Measurements from ENCODE around the gene P3H2.

The P3H2 gene

DNA sequence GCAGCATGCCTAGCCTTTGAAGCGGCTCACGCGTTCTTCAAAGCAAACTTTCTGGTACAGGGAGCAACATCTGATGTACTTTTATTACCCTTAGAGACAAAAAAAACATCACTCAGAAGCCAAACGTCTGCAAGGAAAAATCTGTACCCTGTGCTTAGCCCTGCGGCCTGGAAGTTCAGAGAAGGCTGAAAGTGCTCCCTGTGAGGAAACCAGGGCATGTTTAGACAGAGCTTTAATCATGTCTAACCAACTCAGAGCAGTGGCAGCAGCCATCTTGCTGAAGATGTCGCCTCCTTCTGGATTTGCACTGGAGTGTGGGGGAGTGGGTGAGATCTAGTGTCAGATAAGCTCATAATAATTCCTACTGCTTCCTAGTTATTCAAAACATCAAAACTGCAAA is 170.4 kb downstream of the P3H2 start:
- TF ChIP-seq, protein P1, sequence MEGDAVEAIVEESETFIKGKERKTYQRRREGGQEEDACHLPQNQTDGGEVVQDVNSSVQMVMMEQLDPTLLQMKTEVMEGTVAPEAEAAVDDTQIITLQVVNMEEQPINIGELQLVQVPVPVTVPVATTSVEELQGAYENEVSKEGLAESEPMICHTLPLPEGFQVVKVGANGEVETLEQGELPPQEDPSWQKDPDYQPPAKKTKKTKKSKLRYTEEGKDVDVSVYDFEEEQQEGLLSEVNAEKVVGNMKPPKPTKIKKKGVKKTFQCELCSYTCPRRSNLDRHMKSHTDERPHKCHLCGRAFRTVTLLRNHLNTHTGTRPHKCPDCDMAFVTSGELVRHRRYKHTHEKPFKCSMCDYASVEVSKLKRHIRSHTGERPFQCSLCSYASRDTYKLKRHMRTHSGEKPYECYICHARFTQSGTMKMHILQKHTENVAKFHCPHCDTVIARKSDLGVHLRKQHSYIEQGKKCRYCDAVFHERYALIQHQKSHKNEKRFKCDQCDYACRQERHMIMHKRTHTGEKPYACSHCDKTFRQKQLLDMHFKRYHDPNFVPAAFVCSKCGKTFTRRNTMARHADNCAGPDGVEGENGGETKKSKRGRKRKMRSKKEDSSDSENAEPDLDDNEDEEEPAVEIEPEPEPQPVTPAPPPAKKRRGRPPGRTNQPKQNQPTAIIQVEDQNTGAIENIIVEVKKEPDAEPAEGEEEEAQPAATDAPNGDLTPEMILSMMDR (IDR thresholded peaks at IDR 0.05; ENCODE audit: low read length, missing control alignments) = no peak
- DNase-seq (ENCODE audit: low read depth) = no peak
- H3K4me3 ChIP-seq (replicated peaks; ENCODE audit: low read depth, low read length) = no peak overlapping the region

DNA sequence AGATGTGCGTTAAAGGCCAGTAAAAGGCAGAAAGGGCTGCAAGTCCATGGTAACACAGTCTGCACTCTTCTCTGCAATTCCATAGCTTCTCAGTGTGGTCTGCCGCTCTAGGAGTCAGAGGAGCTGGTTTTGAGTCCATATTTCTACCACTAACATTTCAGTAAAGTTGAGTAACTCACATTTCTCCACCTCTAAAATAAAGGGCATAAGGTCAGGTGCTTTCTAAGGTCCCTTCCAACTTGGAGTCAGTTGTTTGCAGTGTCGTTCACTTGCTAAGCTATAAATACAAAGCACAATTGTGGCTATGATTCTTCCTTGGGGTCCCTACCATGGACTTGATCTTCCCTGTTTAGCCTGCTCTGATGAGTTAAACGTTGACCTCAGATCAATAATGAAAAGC is 171.1 kb downstream of the P3H2 start:
- H3K4me3 ChIP-seq (replicated peaks; ENCODE audit: low read depth, low read length) = no peak overlapping the region
- no peak for DNase-seq (ENCODE audit: low read depth)
- TF ChIP-seq, protein P1 (IDR thresholded peaks at IDR 0.05; ENCODE audit: low read length, missing control alignments) = no peak

DNA sequence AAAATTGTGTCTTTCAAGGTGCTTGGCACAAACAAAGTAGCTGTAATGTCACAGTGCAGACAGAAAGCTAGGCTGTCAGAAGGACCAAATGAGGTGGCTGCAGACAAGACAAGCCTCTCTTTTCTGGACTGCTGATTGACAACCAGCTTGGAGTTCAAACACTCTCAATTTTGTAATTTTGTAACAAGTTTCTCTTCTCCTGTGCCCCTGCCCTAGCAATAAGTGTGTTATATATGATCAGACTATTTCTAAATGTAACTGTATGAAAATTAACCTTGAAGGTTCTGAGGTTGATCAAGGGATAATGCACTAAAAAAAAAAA is 172.0 kb downstream of the P3H2 start:
- H3K4me3 ChIP-seq (replicated peaks; ENCODE audit: low read depth, low read length) = no peak overlapping the region
- TF ChIP-seq, protein P1 (IDR thresholded peaks at IDR 0.05; ENCODE audit: low read length, missing control alignments) = no peak
- DNase-seq (ENCODE audit: low read depth) = no peak

DNA sequence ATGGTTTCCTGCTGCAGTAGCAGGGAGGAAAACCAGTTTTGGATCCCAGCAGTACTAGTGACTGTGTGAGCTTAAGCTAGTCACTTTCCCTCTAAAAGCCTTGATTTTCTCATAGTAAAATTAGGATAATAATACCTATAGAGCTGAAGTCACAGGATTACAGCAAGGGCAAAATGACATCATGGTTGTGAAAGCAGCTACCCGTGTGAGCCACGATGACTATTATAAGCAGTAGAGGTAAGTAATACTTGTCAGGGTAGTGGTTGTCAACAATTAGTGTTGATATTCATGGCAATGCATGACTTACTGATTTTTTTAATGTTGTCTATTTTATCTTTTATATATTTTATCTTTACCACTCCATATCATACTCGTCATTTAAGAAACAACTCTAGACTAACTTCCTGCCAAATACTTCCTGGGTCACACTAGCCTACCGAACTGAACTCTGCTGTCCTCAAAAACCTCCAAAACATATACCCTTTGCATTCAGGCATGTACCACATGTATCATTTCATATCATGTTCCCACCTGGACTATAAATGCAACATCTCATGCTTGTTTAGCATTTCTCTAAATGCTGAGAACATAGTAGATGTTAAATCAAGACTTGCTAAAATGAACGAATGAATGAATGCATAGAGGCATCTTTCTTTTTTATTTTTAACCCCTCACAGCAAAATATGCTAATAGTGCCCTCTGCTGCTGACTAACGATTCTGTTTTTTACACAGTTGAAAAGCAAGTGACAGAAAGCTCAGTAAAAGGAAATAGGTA is 172.6 kb downstream of the P3H2 start:
- peak; percentile 54 for DNase-seq (ENCODE audit: low read depth)
- H3K4me3 ChIP-seq (replicated peaks; ENCODE audit: low read depth, low read length) = no peak overlapping the region
- TF ChIP-seq, protein P1 (IDR thresholded peaks at IDR 0.05; ENCODE audit: low read length, missing control alignments) = peak; percentile 69

DNA sequence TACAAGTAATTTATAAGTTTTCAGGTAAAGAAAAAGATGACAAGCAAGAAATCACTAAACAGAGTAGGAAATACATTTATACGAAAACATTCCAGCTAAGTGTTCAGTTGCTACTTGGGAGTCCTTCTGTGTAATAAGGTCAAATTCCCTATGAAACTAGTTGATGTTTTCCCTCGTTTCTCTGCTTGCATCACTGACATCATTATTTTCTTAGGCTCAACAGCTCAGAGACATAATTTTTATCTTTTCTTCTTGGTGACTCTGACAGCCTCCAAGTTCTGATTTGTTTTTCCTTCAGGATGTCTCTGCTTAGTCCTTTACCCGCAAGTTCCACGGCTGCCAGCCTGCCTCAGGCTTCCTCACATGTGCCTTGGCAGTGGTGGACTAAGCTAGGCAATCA is 173.6 kb downstream of the P3H2 start:
- no peak for DNase-seq (ENCODE audit: low read depth)
- TF ChIP-seq, protein P1 (IDR thresholded peaks at IDR 0.05; ENCODE audit: low read length, missing control alignments) = no peak
- H3K4me3 ChIP-seq (replicated peaks; ENCODE audit: low read depth, low read length) = no peak overlapping the region

DNA sequence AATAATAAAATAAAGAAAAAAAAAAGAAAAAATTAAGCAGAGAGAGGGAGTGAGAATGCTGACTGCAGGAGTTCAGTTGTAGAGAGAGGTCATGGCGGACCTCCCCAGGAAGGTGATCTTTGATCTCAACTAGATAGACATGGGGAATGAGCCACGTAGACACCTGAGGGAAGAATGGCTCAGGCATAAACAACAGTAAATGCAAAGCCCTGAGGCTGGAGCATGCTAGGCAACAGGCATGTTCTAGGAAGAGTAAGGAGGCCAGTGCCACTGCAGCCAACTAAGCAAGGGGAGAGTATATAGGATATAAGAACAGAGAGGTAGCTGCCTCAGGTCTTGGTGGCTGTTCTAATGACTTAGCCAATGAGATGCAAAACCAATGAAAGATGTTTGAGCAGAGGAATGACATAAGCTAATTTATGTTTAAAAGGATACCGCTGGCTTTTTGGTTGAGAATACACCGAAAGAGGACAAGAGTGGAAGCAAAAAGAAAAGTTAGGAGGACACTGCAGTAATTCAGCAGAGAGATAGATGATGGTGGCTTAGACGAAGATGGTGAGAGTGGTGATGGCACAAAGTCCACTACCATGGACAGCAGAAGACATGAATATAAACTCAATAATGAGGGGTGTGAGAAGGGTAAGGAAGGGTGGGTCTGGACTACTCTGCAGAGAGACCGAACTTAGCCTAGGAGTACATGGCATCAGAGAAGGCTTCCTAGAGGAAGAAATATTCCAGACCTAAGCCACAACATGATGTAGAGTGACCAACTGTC is 174.6 kb downstream of the P3H2 start:
- DNase-seq (ENCODE audit: low read depth) = no peak
- no peak overlapping the region for H3K4me3 ChIP-seq (replicated peaks; ENCODE audit: low read depth, low read length)
- TF ChIP-seq, protein P1 (IDR thresholded peaks at IDR 0.05; ENCODE audit: low read length, missing control alignments) = no peak

Data from fibroblast of pulmonary artery (primary cell).